ENCODE measurements around the gene GRK5. TPM values are rescaled to one million over a fixed set of nuclear protein-coding genes. Genes with fewer than 3 reads are reported as not detected.

GRK5 gene
- total RNA-seq, 2 donors from 2014 or later: 18.9 to 28.2 TPM

DNA sequence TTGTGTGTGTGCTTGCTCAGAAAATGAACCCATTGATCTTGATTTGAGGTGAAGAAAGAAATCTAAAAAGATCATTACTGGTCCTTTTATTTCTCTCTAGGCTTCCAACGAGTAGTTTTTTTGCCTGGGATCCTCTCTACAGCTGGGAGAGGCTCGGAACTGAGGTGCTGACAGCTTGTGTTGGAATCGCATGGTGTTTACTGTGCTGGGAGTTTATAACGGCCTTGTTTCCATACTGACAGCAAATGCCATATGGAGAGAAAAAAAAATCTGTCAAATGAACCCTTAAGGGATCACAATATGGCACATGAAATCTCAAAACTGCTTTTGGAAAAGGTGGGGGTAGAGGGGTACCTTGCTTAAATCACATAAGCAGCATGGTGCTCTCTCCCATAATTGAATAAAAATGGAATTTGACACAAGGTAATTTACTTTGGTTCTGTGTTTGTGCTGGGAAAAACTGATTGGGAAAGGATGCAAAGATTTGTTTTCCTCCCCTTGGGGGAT, 170.1 kb downstream of the GRK5 start:
- Mint-ChIP-seq H3K27me3 (no peaks in the 10 kb centered on the region), H3K4me1 (peaks cover 21% of the 10 kb centered on the region), H3K4me3 (no peak overlapping the region), H3K36me3 (ENCODE audit: low read depth) (no peaks in the 10 kb centered on the region), H3K9me3 (no peaks in the 10 kb centered on the region), H3K27ac (no peak overlapping the region)
- no peak for ATAC-seq (replicated peaks)

DNA sequence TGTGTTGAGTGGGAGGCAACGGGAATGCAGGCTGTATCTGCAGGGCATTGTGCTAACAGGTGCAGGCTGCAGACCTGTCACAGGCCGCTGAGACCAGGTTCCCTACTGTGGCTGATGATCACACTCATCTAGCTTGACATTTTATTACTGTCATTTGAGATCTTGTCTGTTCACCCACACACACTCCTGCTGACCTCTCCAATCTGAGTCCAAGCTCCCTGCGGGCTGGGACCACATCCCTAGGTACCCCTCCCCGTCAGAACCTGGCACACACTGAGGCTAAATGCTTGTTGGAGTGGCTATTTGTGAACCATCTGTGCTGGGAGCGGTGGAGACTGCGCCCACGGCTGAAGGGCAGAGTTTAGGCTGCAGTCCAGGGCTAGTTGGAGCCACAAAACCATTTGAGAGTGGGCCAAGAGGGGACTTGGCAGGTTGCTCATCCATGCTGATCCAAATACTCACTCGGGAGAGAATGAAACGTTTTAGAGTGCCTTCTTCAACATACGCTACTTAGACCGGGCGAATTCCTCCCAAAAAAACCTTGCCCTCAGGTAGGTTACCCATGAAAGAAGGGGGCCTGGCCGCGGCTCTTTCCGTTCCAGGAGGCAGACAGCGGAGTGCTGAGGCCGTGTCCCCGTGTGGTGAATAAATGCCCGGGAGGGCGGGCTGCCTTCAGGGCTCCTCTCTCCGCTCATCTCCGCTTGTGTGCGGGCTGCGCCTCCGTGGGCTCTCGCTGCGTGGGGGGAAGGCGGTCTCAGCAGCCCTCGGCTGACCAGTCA, 170.8 kb downstream of the GRK5 start:
- Mint-ChIP-seq H3K9me3 (no peaks in the 10 kb centered on the region), H3K27me3 (no peaks in the 10 kb centered on the region), H3K4me1 (peaks cover 15% of the 10 kb centered on the region), H3K36me3 (ENCODE audit: low read depth) (peaks cover 1% of the 10 kb centered on the region), H3K27ac (no peak overlapping the region), H3K4me3 (no peak overlapping the region)
- ATAC-seq (replicated peaks): no peak

DNA sequence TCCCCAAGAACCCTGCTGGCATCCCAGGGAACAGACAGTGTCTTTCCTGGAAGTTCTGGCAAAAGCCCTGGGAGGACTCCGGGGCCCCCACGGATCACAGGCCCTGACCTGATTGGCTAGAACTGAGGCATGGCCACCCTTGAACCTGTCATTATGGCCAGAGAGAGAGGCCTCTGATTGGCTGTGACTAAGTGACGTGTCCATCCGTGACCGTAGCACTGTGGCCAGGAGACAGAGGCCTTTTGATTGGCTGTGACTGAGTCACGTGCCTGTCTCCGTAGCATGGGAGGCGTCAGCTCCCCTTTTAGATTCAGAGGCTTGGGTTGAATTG, 171.3 kb downstream of the GRK5 start:
- Mint-ChIP-seq H3K36me3 (ENCODE audit: low read depth) (peaks cover 4% of the 10 kb centered on the region), H3K27ac (no peak overlapping the region), H3K27me3 (no peaks in the 10 kb centered on the region), H3K4me1 (peaks cover 15% of the 10 kb centered on the region), H3K4me3 (no peak overlapping the region), H3K9me3 (no peaks in the 10 kb centered on the region)
- ATAC-seq (replicated peaks): no peak

DNA sequence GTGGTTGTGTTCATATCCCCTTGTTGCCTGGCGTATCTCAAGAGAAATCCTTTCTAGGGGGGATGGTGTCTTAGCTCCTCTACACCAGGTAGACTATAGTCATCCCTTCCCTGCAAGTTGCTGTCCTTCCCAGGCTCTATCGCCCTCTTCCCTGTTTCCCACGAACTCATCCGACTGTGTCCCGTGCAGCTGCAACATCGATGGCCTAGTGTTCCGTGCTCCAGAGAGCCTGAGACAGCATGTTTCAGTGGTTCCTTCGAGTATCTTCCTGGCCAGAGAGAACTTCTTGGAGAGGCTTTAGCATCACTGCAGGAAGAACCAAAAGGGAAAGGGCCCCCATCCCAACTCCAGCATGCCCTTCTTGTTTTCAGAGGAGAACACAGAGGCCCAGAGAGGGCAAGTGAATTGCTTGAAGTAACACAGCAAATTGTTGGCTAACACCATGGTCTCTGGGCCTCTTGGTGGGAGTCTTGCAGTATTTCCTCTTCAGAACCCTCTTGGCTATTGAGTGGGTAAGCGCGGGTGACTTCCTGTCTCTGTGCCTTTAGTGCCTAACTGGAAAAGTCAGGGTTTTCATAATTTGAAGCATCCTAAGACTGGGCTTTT, 172.2 kb downstream of the GRK5 start:
- Mint-ChIP-seq H3K9me3 (no peaks in the 10 kb centered on the region), H3K4me1 (peaks cover 17% of the 10 kb centered on the region), H3K4me3 (no peak overlapping the region), H3K27me3 (no peaks in the 10 kb centered on the region), H3K27ac (no peak overlapping the region), H3K36me3 (ENCODE audit: low read depth) (peaks cover 4% of the 10 kb centered on the region)
- ATAC-seq (replicated peaks): no peak

DNA sequence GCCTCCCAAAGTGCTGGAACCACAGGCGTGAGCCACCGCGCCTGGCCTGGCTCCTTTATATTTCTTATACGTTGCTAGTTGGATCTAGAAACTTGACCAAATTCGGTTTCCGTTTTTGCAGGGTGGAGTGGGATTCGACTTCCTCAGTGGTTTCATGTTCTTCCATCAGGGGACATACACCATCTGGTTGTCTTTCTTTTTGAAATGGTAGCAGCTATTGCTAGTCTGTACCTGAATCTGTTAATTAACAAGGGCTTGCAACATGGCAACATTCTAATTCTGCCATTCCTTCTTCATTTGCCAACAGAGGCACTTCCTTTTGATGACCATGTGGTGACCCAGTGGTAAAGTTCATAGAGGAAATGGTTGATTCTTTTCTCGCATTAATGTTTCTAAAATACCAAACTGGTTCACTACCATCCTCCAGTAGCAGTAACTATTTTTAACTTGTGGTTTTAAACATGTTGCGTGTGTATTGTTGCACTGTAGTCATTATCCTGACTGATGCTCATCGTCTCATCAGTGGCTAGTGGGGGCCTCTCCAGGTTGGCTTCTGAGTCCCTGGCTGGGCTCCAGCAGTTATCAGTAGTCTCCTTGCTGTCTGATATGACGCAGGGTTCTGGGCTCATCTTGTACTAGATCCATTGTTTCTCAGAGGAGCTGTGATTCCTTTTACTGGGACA, 175.9 kb downstream of the GRK5 start:
- peak; percentile 21 for ATAC-seq (replicated peaks)
- H3K27ac Mint-ChIP-seq: no peak overlapping the region
- no peaks in the 10 kb centered on the region for H3K27me3 Mint-ChIP-seq
- H3K36me3 Mint-ChIP-seq (ENCODE audit: low read depth): peaks cover 4% of the 10 kb centered on the region
- H3K4me3 Mint-ChIP-seq: no peak overlapping the region
- H3K9me3 Mint-ChIP-seq: no peaks in the 10 kb centered on the region
- H3K4me1 Mint-ChIP-seq: peaks cover 4% of the 10 kb centered on the region

DNA sequence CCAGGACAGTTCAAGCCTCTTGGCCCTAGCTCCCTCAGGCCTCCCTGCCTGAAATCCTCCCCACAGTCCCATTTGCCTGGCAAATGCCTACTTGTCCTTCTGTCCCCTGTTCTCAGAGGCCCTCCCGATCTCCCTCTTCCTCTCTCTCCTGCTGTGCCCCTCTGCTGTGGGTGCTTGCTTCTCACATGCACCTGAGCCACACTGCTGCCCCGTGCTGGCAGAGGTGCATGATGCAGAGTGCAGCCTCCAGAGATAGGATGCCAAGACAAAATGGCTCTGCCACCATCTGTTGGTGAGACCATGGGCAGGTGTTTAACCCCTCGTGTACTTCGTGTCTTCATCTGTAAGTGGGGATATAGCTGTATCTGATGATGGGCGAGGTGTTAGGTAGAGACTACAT, 176.8 kb downstream of the GRK5 start:
- no peak overlapping the region for H3K27ac Mint-ChIP-seq
- peaks cover 4% of the 10 kb centered on the region for H3K36me3 Mint-ChIP-seq (ENCODE audit: low read depth)

DNA sequence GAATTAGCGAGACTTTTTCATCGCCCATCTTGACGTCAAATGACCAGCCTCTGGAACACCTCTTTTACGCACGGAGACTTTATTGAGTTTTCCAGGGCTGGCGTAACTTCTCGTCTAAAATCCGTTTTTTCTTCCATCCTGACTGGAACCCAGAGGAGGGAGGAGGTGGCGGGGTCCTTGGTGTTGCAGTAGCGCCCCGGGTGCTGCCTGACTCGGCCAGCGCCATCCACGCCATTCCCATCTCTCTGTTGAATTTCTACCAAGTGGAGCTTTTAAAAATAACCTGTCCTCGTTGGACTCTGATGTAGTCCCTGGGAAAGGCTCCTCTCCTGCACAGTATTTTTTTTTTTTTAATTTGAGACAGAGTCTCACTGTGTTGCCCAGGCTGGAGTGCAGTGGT, 179.3 kb downstream of the GRK5 start:
- Mint-ChIP-seq H3K27ac (no peak overlapping the region), H3K9me3 (no peaks in the 10 kb centered on the region), H3K4me1 (peaks cover 4% of the 10 kb centered on the region), H3K36me3 (ENCODE audit: low read depth) (peaks cover 4% of the 10 kb centered on the region), H3K4me3 (no peak overlapping the region), H3K27me3 (no peaks in the 10 kb centered on the region)
- ATAC-seq (replicated peaks): no peak

More for the DNA sequence above, 176.8 kb downstream of the GRK5 start:
- H3K27me3 Mint-ChIP-seq: no peaks in the 10 kb centered on the region
- peaks cover 4% of the 10 kb centered on the region for H3K4me1 Mint-ChIP-seq
- ATAC-seq (replicated peaks): no peak
- H3K9me3 Mint-ChIP-seq: no peaks in the 10 kb centered on the region
- H3K4me3 Mint-ChIP-seq: no peak overlapping the region

DNA sequence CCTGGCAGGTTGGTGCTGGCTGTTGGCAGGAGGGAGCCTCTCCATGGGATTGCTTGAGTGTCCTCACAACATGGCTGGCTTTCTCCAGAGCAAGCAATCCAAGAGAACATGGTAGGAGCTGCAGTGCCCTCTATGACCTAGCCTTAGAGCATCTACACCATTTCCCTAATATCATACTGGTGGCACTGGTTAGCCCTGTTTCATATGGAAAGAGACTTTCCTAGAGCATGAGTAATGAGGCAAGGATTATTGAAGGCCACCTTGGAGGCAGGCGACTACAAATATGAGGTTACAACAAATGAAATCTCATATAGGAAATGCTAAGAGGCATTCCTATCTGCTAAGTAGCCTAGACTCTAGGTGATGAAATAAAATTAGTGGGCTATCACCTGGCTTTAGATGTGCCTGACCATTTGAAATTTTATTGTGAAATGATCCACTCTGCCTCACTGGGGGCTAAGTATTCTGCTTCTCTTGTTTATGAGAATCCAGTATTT, 181.5 kb downstream of the GRK5 start:
- no peak for ATAC-seq (replicated peaks)
- no peaks in the 10 kb centered on the region for H3K27me3 Mint-ChIP-seq
- H3K4me3 Mint-ChIP-seq: no peak overlapping the region
- no peak overlapping the region for H3K27ac Mint-ChIP-seq
- peaks cover 5% of the 10 kb centered on the region for H3K36me3 Mint-ChIP-seq (ENCODE audit: low read depth)
- H3K4me1 Mint-ChIP-seq: peaks cover 9% of the 10 kb centered on the region
- H3K9me3 Mint-ChIP-seq: no peaks in the 10 kb centered on the region

DNA sequence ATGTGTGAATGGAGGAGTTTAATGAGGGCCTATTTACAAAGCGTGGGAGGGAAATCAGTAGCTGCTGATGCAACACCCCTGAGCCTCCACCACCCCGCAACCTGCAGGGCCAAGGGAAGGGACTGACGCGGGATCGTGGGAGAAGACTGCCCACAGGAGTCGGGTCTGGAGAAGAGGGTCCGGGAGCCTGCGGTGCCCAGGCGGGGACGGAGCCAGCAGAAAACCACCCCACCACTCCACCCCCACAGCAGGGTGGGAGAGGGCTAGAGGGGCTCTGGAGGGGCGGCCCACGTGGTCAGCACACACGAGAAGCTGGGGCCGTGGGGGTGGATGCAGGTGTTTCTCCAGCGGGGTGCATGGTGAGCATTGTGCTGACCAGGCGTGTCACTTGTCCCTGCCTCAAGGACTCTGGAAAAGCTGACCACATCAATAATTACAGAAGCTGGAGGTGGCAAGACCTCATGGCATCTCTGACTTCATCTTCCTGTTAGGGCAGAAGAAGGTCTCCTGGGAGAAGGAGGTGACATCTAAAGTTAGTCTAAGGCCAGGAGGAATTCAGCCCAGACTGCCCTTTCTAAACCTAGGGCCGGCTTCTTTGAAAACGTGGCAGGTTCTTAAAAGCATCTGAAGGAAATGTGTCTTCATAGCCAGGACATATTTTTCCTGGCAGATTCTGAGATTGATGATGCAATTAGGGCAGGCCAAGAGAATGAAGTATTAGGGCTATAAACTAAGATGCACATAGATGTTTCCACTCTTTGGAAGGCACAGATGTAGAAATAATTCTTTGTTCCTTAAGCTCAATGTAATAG, 184.3 kb downstream of the GRK5 start:
- Mint-ChIP-seq H3K36me3 (ENCODE audit: low read depth) (peaks cover 16% of the 10 kb centered on the region), H3K27ac (peak overlapping the region; percentile 74), H3K27me3 (no peaks in the 10 kb centered on the region), H3K4me1 (peaks cover 15% of the 10 kb centered on the region), H3K9me3 (no peaks in the 10 kb centered on the region), H3K4me3 (no peak overlapping the region)
- no peak for ATAC-seq (replicated peaks)

DNA sequence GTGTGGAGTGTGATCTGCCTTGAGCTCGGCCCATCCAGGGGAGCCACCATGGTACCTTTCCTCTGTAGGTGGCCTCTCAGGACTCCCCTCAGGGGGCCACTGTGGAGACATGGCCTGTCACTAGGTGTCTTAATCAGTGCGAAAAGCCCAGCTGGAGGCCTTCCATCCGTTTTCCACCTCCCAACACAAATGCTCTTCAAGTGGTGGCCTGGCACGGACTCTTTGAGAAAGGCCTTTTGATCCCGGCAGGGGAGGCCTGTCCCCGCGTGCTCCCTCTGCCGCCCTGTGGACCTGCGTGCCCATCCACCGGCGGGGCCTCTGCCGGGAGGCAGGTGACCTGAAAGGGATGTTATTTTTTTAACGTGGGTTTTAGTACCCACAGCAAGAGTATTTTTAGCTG, 185.6 kb downstream of the GRK5 start:
- ATAC-seq (replicated peaks): peak; percentile 7
- no peak overlapping the region for H3K27ac Mint-ChIP-seq
- H3K27me3 Mint-ChIP-seq: no peaks in the 10 kb centered on the region
- no peak overlapping the region for H3K4me3 Mint-ChIP-seq
- no peaks in the 10 kb centered on the region for H3K9me3 Mint-ChIP-seq
- H3K4me1 Mint-ChIP-seq: peaks cover 15% of the 10 kb centered on the region
- peaks cover 16% of the 10 kb centered on the region for H3K36me3 Mint-ChIP-seq (ENCODE audit: low read depth)

DNA sequence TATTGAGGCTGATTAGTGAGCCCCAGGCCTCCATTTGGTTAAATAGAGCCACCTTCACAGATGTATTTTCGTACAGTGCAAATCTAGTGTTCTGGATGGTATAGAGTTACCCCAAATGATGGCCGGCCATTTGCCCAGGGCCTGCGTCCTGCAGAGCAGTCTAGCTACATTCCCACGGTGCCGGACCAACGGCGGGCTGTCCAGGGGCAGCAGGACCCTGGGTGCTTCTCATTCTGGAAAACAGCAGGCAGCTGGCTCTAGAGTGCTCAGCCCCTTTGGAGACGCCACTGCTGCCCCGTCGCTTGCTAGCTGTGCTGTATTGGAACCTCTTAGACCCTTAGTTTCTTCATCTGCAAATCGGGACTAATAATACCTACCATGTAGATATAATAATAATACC, 186.1 kb downstream of the GRK5 start:
- ATAC-seq (replicated peaks): peak; percentile 65
- Mint-ChIP-seq H3K4me3 (peak overlapping the region; percentile 14), H3K27me3 (no peaks in the 10 kb centered on the region), H3K4me1 (peaks cover 15% of the 10 kb centered on the region), H3K27ac (peak overlapping the region; percentile 90), H3K9me3 (no peaks in the 10 kb centered on the region), H3K36me3 (ENCODE audit: low read depth) (peaks cover 16% of the 10 kb centered on the region)

DNA sequence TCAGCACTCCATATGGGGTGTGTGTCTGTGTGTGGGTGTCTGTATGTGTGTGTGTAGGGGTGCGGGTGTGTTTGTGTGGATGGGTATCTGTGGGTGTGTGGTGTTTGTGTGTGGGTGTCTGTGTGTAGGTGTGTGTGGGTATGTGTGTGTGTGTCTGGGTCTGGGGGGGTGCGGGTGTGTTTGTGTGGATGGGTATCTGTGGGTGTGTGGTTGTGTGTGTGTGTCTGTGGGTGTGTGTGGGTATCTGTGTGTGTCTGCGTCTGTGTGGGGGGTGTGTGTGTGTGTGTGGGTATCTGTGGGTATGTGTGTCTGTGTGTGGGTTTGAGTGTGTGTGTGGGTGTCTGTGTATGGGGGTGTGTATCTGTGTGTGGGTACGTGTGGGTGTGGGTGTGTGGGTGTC, 186.5 kb downstream of the GRK5 start:
- Mint-ChIP-seq H3K9me3 (no peaks in the 10 kb centered on the region), H3K36me3 (ENCODE audit: low read depth) (peaks cover 16% of the 10 kb centered on the region), H3K27ac (peak overlapping the region; percentile 90), H3K4me3 (peak overlapping the region; percentile 14), H3K27me3 (no peaks in the 10 kb centered on the region), H3K4me1 (peaks cover 15% of the 10 kb centered on the region)
- ATAC-seq (replicated peaks): no peak

DNA sequence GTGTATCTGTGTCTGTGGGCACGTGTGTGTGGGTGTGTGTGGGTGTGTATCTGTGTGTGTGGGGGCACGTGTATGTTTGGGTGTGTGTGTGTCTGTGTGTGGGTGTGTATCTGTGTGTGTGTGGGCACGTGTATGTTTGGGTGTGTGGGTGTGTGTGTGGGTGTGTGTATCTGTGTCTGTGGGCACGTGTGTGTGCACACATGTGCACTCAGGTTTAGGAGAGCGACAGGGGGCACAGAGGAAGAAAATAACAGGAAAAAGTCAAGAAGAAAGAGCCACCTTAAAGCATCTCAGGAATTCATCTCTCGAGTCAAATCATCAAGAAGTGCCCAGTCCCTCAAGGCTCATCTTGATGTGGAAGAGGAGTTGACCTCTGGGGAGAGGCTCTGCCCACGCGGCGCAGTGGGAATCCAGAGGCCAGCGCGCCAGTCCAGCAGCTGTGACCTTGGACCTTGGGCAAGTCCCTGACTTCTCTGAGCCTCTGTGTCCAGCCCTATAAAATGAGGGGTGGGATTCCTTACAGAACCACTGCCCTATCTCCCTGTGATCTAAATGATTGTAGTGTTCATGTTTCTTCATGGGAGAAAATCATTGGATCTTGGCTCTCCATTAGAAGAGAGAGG, 187.4 kb downstream of the GRK5 start:
- Mint-ChIP-seq H3K36me3 (ENCODE audit: low read depth) (peaks cover 16% of the 10 kb centered on the region), H3K4me3 (peak overlapping the region; percentile 11), H3K9me3 (no peaks in the 10 kb centered on the region), H3K27ac (peak overlapping the region; percentile 90), H3K27me3 (no peaks in the 10 kb centered on the region), H3K4me1 (peaks cover 15% of the 10 kb centered on the region)
- no peak for ATAC-seq (replicated peaks)

Data from activated T-helper 17 cell treated with anti-CD3 and anti-CD28 coated beads, Interleukin-2, amount 50 U/mL, for 72 hours (primary cell).